ENCODE data around the gene ASGR1.

Gene ASGR1

GRCh38 chr17:7141824-7142223 is 37.3 kb downstream of the ASGR1 start (continued):
- no peak for TF ChIP-seq ZNF529 (tag by site-specific recombination; IDR thresholded peaks at IDR 0.05; ENCODE audit: insufficient replicate concordance)
- TF ChIP-seq ZNF221 (tag by site-specific recombination; IDR thresholded peaks at IDR 0.05; ENCODE audit: borderline replicate concordance) = no peak

GRCh38 chr17:7139400-7139799 is 39.8 kb downstream of the ASGR1 start:
- TF ChIP-seq ATF2 (tag by site-specific recombination; IDR thresholded peaks at IDR 0.05; ENCODE audit: low read depth) (no peak), GLIS2 (tag by site-specific recombination; IDR thresholded peaks at IDR 0.05) (no peak), ZNF362 (tag by site-specific recombination; IDR thresholded peaks at IDR 0.05) (no peak), IKZF3 (tag by site-specific recombination; IDR thresholded peaks at IDR 0.05) (no peak), ZNF76 (tag by site-specific recombination; IDR thresholded peaks at IDR 0.05; ENCODE audit: borderline replicate concordance, low read depth) (no peak)
- H3K27ac ChIP-seq (ENCODE audit: extremely low read depth, low read depth, low read length) = no peak overlapping the region
- H3K9me3 ChIP-seq (ENCODE audit: control insufficient read depth, insufficient read depth, low read depth, low read length) = no peaks in the 10 kb centered on the region
- no peak overlapping the region for H3K4me3 ChIP-seq (ENCODE audit: low read depth, low read length)
- H3K36me3 ChIP-seq (ENCODE audit: control insufficient read depth in 2 of 2, insufficient read depth in 1 of 2, low read length in 2 of 2) = no peaks in the 10 kb centered on the region
- ChIA-PET CTCF (interaction anchor here (0.7 to 17.9 kb wide), 6 partner anchors 9 to 135 kb away, joined by 3 to 388 read pairs (median 4); partner anchors contain the start of gene SLC16A11), POLR2A (no interaction called here)
- no peaks in the 10 kb centered on the region for H3K4me1 ChIP-seq (ENCODE audit: control insufficient read depth, insufficient read depth, low read length)

GRCh38 chr17:7138800-7139381 is 40.3 kb downstream of the ASGR1 start:
- Histone ChIP-seq H3K36me3 (ENCODE audit: control insufficient read depth in 2 of 2, insufficient read depth in 1 of 2, low read length in 2 of 2) (no peaks in the 10 kb centered on the region), H3K4me1 (ENCODE audit: control insufficient read depth, insufficient read depth, low read length) (no peaks in the 10 kb centered on the region), H3K4me3 (ENCODE audit: low read depth, low read length) (no peak overlapping the region), H3K9me3 (ENCODE audit: control insufficient read depth, insufficient read depth, low read depth, low read length) (no peaks in the 10 kb centered on the region), H3K27ac (ENCODE audit: extremely low read depth, low read depth, low read length) (no peak overlapping the region)
- ChIA-PET CTCF (interaction anchor here (0.6 to 17.9 kb wide), 5 partner anchors 14 to 461 kb away, joined by 3 to 388 read pairs (median 3); partner anchors contain the start of gene SLC16A11), POLR2A (no interaction called here)
- TF ChIP-seq ZNF274 (IDR thresholded peaks at IDR 0.05; ENCODE audit: low read length) = no peak
- no peak for TF ChIP-seq ZNF274 (tag by site-specific recombination; IDR thresholded peaks at IDR 0.05; ENCODE audit: borderline replicate concordance)
- TF ChIP-seq SP2 (tag by site-specific recombination; IDR thresholded peaks at IDR 0.05) = no peak
- TF ChIP-seq ZNF335 (tag by site-specific recombination; conservative IDR thresholded peaks at IDR 0.05) = no peak
- TF ChIP-seq ZNF2 (tag by site-specific recombination; IDR thresholded peaks at IDR 0.05) = no peak
- TF ChIP-seq ZNF518A (tag by site-specific recombination; conservative IDR thresholded peaks at IDR 0.05; ENCODE audit: low read depth) = no peak
- no peak for TF ChIP-seq YY2 (tag by site-specific recombination; IDR thresholded peaks at IDR 0.05)
- TF ChIP-seq ZNF555 (tag by site-specific recombination; conservative IDR thresholded peaks at IDR 0.05) = no peak

All from HEK293 (cell line).